ENCODE data around the gene TMEM130.

DNA sequence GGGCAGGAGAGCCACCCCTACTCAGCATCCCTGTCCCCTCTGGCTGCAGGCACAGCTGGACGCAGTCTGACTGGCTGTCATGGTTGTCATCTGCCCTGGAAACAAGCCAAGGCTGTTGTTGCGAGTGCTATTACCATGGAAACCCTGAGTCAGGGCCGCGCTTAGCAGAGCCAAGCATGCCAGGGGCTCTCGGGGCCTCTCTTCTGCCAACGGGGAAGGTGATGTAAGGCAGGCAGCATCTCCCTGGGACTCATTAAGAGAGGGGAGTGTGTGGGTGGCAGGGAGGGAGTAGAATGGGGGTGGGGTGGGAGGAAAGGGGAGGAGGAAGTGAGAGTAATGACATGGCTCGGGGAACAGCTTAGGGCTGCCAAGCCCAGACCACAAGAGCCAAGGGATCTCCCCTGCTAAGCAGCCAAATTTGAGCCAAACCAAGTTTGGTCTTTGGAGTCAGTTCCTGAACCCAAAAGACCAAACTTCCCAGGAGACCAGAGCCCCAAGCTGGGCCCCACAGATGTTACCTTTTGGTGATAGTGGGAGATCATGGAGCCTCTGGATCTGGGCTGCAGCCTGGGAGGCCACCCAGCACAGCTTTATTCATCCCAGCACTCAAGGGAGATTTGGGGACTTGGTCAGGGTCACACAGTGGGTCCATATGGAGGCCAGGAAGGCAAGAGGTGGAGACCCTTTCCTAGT, 67.6 kb downstream of the TMEM130 start:
- TF ChIP-seq, protein P1, sequence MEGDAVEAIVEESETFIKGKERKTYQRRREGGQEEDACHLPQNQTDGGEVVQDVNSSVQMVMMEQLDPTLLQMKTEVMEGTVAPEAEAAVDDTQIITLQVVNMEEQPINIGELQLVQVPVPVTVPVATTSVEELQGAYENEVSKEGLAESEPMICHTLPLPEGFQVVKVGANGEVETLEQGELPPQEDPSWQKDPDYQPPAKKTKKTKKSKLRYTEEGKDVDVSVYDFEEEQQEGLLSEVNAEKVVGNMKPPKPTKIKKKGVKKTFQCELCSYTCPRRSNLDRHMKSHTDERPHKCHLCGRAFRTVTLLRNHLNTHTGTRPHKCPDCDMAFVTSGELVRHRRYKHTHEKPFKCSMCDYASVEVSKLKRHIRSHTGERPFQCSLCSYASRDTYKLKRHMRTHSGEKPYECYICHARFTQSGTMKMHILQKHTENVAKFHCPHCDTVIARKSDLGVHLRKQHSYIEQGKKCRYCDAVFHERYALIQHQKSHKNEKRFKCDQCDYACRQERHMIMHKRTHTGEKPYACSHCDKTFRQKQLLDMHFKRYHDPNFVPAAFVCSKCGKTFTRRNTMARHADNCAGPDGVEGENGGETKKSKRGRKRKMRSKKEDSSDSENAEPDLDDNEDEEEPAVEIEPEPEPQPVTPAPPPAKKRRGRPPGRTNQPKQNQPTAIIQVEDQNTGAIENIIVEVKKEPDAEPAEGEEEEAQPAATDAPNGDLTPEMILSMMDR (conservative IDR thresholded peaks at IDR 0.05; ENCODE audit: low read length) = no peak
- no peak for TF ChIP-seq EZH2phosphoT487 (IDR thresholded peaks at IDR 0.05; ENCODE audit: borderline replicate concordance)
